Ovary (tissue), 9 donors: ENCODE measurements around the gene TNRC6B. TPM values are rescaled to one million over a fixed set of nuclear protein-coding genes. Genes with fewer than 3 reads are reported as not detected.
"Not testable (repeated sequence)": the region's sequence is repeated elsewhere in the genome, so short reads cannot be mapped to it uniquely, and the experiment has no call there.

Source experiments
- DNase-seq, 5 donors: peaks; one replicate each; pipeline ENCODE4 v3.0.0-alpha.2; 2019 to 2020
- H3K27ac ChIP-seq, 2 donors: fragments of 200-600 bp; one replicate each; pipeline versions ENCODE4 v1.5.1 to v1.8.0; 2019 to 2022
- H3K27me3 ChIP-seq: fragments of 200-600 bp; one replicate; pipeline ENCODE4 v1.8.0; 2022
- H3K36me3 ChIP-seq: fragments of 200-600 bp; sonication (generic); one replicate; pipeline ENCODE4 v1.5.1; 2019
- H3K4me1 ChIP-seq: one replicate; pipeline ENCODE4 v1.8.1; 2013; ENCODE audit warnings: mild to moderate bottlenecking, moderate library complexity; ENCODE audit not compliant: insufficient read depth
- H3K4me3 ChIP-seq: fragments of 200-600 bp; sonication (generic); one replicate; pipeline ENCODE4 v1.5.1; 2017
- H3K9me3 ChIP-seq, 2 donors: fragments of 200-600 bp in 1 of 2; sonication (generic) in 1 of 2; one replicate each; pipeline versions ENCODE4 v1.5.1 to v1.8.1; 2013 to 2019; ENCODE audit warnings: mild to moderate bottlenecking in 1 of 2, moderate library complexity in 1 of 2
- CTCF ChIP-seq, 3 donors: fragments of 450-650 bp in 2 of 3; fragments of 200-600 bp in 1 of 3; IDR thresholded peaks; one replicate each; pipeline versions ENCODE4 v1.5.1 to v1.8.0; 2016 to 2022; ENCODE audit warnings: antibody characterized with exemption in 3 of 3, mild to moderate bottlenecking in 1 of 3
- EP300 ChIP-seq: sonication (generic); formaldehyde crosslinking; IDR thresholded peaks from one replicate; pipeline ENCODE4 v1.6.1; 2017; ENCODE audit warnings: antibody characterized with exemption
- POLR2A ChIP-seq: fragments of 450-650 bp; IDR thresholded peaks from one replicate; pipeline ENCODE4 v1.6.1; 2017; ENCODE audit warnings: antibody characterized with exemption, mild to moderate bottlenecking, moderate library complexity
- WGBS, 3 donors: extraction: QIAGEN DNeasy Blood & Tissue Kit in 1 of 3; methylation state at CpG; one replicate each; pipeline versions ENCODE4 v1.1.5 to v1.1.7; 2013 to 2017; 5-methylcytosine and 5-hydroxymethylcytosine counted together
- intact Hi-C, 4 donors: fragments of 100-400 bp; cut with DNase I; formaldehyde crosslinking; loops; one replicate each; pipeline versions ENCODE4 v1.11.0 to v1.15.1; 2022 to 2023
- polyA plus RNA-seq, 2 donors: library from polyadenylated mRNA; stranded (reverse); fragments of 200-250 nt in 1 of 2; fragments of 350-450 nt in 1 of 2; fragmentation: Illumina TruSeq in 1 of 2; extraction: RNeasy Lipid Tissue Mini Kit (QIAGEN cat#74804) in 1 of 2; gene quantifications; one replicate each; pipeline ENCODE4 v1.2.3, GENCODE V29; 2013 to 2014
- total RNA-seq, 7 donors: library from RNA; depleted of rRNA in 2 of 7; stranded (reverse); fragments of >200 nt in 2 of 7; fragmentation: NEBNext Ultra II Directional in 3 of 7; extraction: Animal tissue kit (Norgen Biotek cat#: 25700) in 3 of 7; gene quantifications; one replicate each; pipeline versions ENCODE4 v1.1.0 to v1.2.4, GENCODE V29; 2016 to 2023
- donor health status: DM: no; HTN: no; CAD: no; lungs with moderate emphysema.
- donor health status: DM: no; HTN: no; CAD: no.
- donor health status: Bipolar disorder and iron deficiency.
- donor health status: DM: yes; HTN: yes; CAD: no.
- donor health status: DM: no; HTN: no; CAD: no.
- donor health status: DM: yes; HTN: yes; CAD: no.

The TNRC6B gene
- total and polyA plus RNA-seq, 9 donors, result 9.4 to 52.1 (median 47.5) TPM

GRCh38 chr22:40180403-40180802 lies 2.7 kb downstream of the TNRC6B start:
- WGBS, 3 donors, result 64 to 67% (median 65%) methylated on average over 4 of the region's 4 CpGs
- Histone ChIP-seq H3K27ac (no peak overlapping the region), H3K36me3 (no peaks in the 10 kb centered on the region), H3K27me3 (no peaks in the 10 kb centered on the region), H3K4me1 (peaks cover 13% of the 10 kb centered on the region), H3K9me3 (no peaks in the 10 kb centered on the region), H3K4me3 (no peak overlapping the region)
- TF ChIP-seq EP300 (no peak), CTCF (IDR thresholded peaks at IDR 0.05) (no peak), POLR2A (no peak)
- no peak for DNase-seq
- intact Hi-C loops, result loop anchor here in 1 of 4 donors (10.0 kb wide), 1 partner anchor 136 kb away; no protein-coding TSS in a partner anchor

GRCh38 chr22:40181323-40181722 lies 3.6 kb downstream of the TNRC6B start:
- Histone ChIP-seq H3K9me3 (no peaks in the 10 kb centered on the region), H3K4me1 (peaks cover 19% of the 10 kb centered on the region), H3K4me3 (no peak overlapping the region), H3K27me3 (no peaks in the 10 kb centered on the region), H3K27ac (no peak overlapping the region), H3K36me3 (no peaks in the 10 kb centered on the region)
- WGBS, 3 donors, result 69 to 81% (median 73%) methylated on average over 3 of the region's 3 CpGs
- DNase-seq, result no peak
- intact Hi-C loops, result loop anchor here in 1 of 4 donors (10.0 kb wide), 1 partner anchor 137 kb away; no protein-coding TSS in a partner anchor
- no peak for TF ChIP-seq EP300
- TF ChIP-seq POLR2A, result no peak
- no peak for TF ChIP-seq CTCF (IDR thresholded peaks at IDR 0.05)

- Histone ChIP-seq H3K36me3 (no peaks in the 10 kb centered on the region), H3K9me3 (no peaks in the 10 kb centered on the region), H3K4me1 (peaks cover 14% of the 10 kb centered on the region), H3K27me3 (no peaks in the 10 kb centered on the region), H3K27ac (no peak overlapping the region), H3K4me3 (no peak overlapping the region)
- TF ChIP-seq CTCF (IDR thresholded peaks at IDR 0.05) (no peak), POLR2A (no peak), EP300 (no peak)
- DNase-seq, result no peak
- intact Hi-C loops, result loop anchor here in 1 of 4 donors (10.0 kb wide), 1 partner anchor 138 kb away; no protein-coding TSS in a partner anchor
- 83 to 88% (median 84%) methylated on average over 4 of the region's 4 CpGs for WGBS, 3 donors
Measured at GRCh38 chr22:40182231-40182835, 4.6 kb downstream of the TNRC6B start.

GRCh38 chr22:40183029-40183581 lies 5.4 kb downstream of the TNRC6B start:
- no peak for TF ChIP-seq EP300
- no peak for TF ChIP-seq CTCF (IDR thresholded peaks at IDR 0.05)
- TF ChIP-seq POLR2A, result no peak
- WGBS, 3 donors, result 24 to 26% (median 25%) methylated on average over 9 of the region's 9 CpGs
- intact Hi-C loops, result loop anchor here in 1 of 4 donors (10.0 kb wide), 1 partner anchor 138 kb away; no protein-coding TSS in a partner anchor
- H3K4me1 ChIP-seq, result peaks cover 16% of the 10 kb centered on the region
- no peak overlapping the region for H3K27ac ChIP-seq
- H3K4me3 ChIP-seq, result no peak overlapping the region
- H3K9me3 ChIP-seq, result no peaks in the 10 kb centered on the region
- no peak for DNase-seq
- H3K36me3 ChIP-seq, result no peaks in the 10 kb centered on the region
- no peaks in the 10 kb centered on the region for H3K27me3 ChIP-seq

- not testable (repeated sequence) for H3K27me3 ChIP-seq, H3K36me3 ChIP-seq, DNase-seq, H3K9me3 ChIP-seq, H3K27ac ChIP-seq, H3K4me3 ChIP-seq
- peaks cover 16% of the 10 kb centered on the region for H3K4me1 ChIP-seq
- intact Hi-C loops, result loop anchor here in 1 of 4 donors (10.0 kb wide), 1 partner anchor 139 kb away; no protein-coding TSS in a partner anchor
- WGBS, 3 donors, result 76 to 84% (median 76%) methylated on average over 13 of the region's 13 CpGs
Measured at GRCh38 chr22:40183603-40184002, 5.9 kb downstream of the TNRC6B start.
